Uterus (tissue), 2 donors: ENCODE measurements around the gene ROPN1.

Experiments
- CTCF ChIP-seq, 4 experiments: fragments of 200-600 bp in 2 of 4; fragments of 450-650 bp in 2 of 4; sonication (generic) in 2 of 4; IDR thresholded peaks; one replicate each; pipeline ENCODE4 v1.5.1; 2016 to 2019; ENCODE audit warnings: antibody characterized with exemption in 4 of 4, mild to moderate bottlenecking in 2 of 4, moderate library complexity in 1 of 4
- POLR2A ChIP-seq, 2 donors: fragments of 450-650 bp; IDR thresholded peaks; one replicate each; pipeline ENCODE4 v1.6.1; 2016; ENCODE audit warnings: antibody characterized with exemption in 2 of 2, mild to moderate bottlenecking in 1 of 2, moderate library complexity in 1 of 2

GRCh38 chr3:123929325-123929724, 62.6 kb downstream of the ROPN1 start:
- TF ChIP-seq CTCF (IDR thresholded peaks at IDR 0.05) (no peak), POLR2A (IDR thresholded peaks at IDR 0.05) (no peak)
